ENCODE measurements around the gene HARS2.

- TF ChIP-seq, protein P1, sequence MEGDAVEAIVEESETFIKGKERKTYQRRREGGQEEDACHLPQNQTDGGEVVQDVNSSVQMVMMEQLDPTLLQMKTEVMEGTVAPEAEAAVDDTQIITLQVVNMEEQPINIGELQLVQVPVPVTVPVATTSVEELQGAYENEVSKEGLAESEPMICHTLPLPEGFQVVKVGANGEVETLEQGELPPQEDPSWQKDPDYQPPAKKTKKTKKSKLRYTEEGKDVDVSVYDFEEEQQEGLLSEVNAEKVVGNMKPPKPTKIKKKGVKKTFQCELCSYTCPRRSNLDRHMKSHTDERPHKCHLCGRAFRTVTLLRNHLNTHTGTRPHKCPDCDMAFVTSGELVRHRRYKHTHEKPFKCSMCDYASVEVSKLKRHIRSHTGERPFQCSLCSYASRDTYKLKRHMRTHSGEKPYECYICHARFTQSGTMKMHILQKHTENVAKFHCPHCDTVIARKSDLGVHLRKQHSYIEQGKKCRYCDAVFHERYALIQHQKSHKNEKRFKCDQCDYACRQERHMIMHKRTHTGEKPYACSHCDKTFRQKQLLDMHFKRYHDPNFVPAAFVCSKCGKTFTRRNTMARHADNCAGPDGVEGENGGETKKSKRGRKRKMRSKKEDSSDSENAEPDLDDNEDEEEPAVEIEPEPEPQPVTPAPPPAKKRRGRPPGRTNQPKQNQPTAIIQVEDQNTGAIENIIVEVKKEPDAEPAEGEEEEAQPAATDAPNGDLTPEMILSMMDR (IDR thresholded peaks at IDR 0.05), result no peak
- no peak for TF ChIP-seq POLR2AphosphoS5 (IDR thresholded peaks at IDR 0.05)
- TF ChIP-seq POLR2A (IDR thresholded peaks at IDR 0.05), result no peak
These were observed 18.6 kb upstream of the HARS2 start for GRCh38 chr5:140672455-140673186.
